Mesodermal cell (in vitro differentiated cells): ENCODE results near the gene CDKN2B-AS1.

Experiments used
- H3K27ac ChIP-seq: 2 replicates; pipeline ENCODE4 v1.7.0; 2013; ENCODE audit warnings: mild to moderate bottlenecking, low read depth, low read length, moderate library complexity; ENCODE audit not compliant: severe bottlenecking
- H3K36me3 ChIP-seq: 2 replicates; pipeline ENCODE4 v1.7.1; 2013; ENCODE audit warnings: mild to moderate bottlenecking, low read length, moderate library complexity; ENCODE audit not compliant: control insufficient read depth, insufficient read depth
- H3K4me1 ChIP-seq: one replicate; pipeline ENCODE4 v1.7.1; 2013; ENCODE audit warnings: mild to moderate bottlenecking, low read length; ENCODE audit not compliant: insufficient read depth, control insufficient read depth, poor library complexity, severe bottlenecking
- H3K4me3 ChIP-seq: 2 replicates; pipeline ENCODE4 v1.7.0; 2013; ENCODE audit warnings: low read length, control low read depth, mild to moderate bottlenecking; ENCODE audit not compliant: insufficient read depth, poor library complexity, severe bottlenecking; ENCODE audit errors: extremely low read depth
- H3K9me3 ChIP-seq: 2 replicates; pipeline ENCODE4 v1.7.1; 2013; ENCODE audit warnings: mild to moderate bottlenecking, low read length, moderate library complexity; ENCODE audit not compliant: control insufficient read depth
- WGBS, 2 experiments: methylation state at CpG; one replicate each; pipeline ENCODE4 v1.1.5; 2013; ENCODE audit warnings: missing lambda C conversion rate in 2 of 2; ENCODE audit not compliant: insufficient coverage in 2 of 2; 5-methylcytosine and 5-hydroxymethylcytosine counted together

CDKN2B-AS1 gene

GRCh38 chr9:22035591-22036011, 41.0 kb downstream of the CDKN2B-AS1 start:
- H3K4me3 ChIP-seq = no peak overlapping the region
- H3K27ac ChIP-seq = no peak overlapping the region
- 87 to 90% methylated on average over 2 of the region's 2 CpGs for WGBS, 2 experiments
- no peaks in the 10 kb centered on the region for H3K36me3 ChIP-seq
- no peaks in the 10 kb centered on the region for H3K9me3 ChIP-seq
- peaks cover 13% of the 10 kb centered on the region for H3K4me1 ChIP-seq

- no CpG with 5 or more reads among the region's 4 CpGs for WGBS, 2 experiments
- H3K4me3 ChIP-seq = no peak overlapping the region
- H3K9me3 ChIP-seq = no peaks in the 10 kb centered on the region
- H3K36me3 ChIP-seq = no peaks in the 10 kb centered on the region
- H3K4me1 ChIP-seq = peaks cover 16% of the 10 kb centered on the region
- H3K27ac ChIP-seq = no peak overlapping the region
Observed at GRCh38 chr9:22036866-22037626, 42.5 kb downstream of the CDKN2B-AS1 start.

- Histone ChIP-seq H3K36me3 (no peaks in the 10 kb centered on the region), H3K27ac (no peak overlapping the region), H3K4me1 (peaks cover 16% of the 10 kb centered on the region), H3K9me3 (no peaks in the 10 kb centered on the region), H3K4me3 (no peak overlapping the region)
- 63% methylated on average over 1 of the region's 2 CpGs; no CpG with 5 or more reads in 1 of the 2 experiments for WGBS, 2 experiments
Observed at GRCh38 chr9:22037954-22038690, 43.5 kb downstream of the CDKN2B-AS1 start.

- H3K4me1 ChIP-seq = peaks cover 16% of the 10 kb centered on the region
Observed at GRCh38 chr9:22039258-22039657, 44.7 kb downstream of the CDKN2B-AS1 start.

GRCh38 chr9:22040760-22041159, 46.2 kb downstream of the CDKN2B-AS1 start:
- Histone ChIP-seq H3K27ac (no peak overlapping the region), H3K36me3 (no peaks in the 10 kb centered on the region), H3K4me3 (no peak overlapping the region), H3K4me1 (peaks cover 21% of the 10 kb centered on the region), H3K9me3 (no peaks in the 10 kb centered on the region)
- WGBS, 2 experiments = 100% methylated on average over 1 of the region's 1 CpG; no CpG with 5 or more reads in 1 of the 2 experiments

More at GRCh38 chr9:22039258-22039657, 44.7 kb downstream of the CDKN2B-AS1 start:
- no peak overlapping the region for H3K27ac ChIP-seq
- no peak overlapping the region for H3K4me3 ChIP-seq
- no peaks in the 10 kb centered on the region for H3K36me3 ChIP-seq
- no peaks in the 10 kb centered on the region for H3K9me3 ChIP-seq
- 100% methylated on average over 1 of the region's 3 CpGs for WGBS, 2 experiments

GRCh38 chr9:22041344-22041743, 46.8 kb downstream of the CDKN2B-AS1 start:
- Histone ChIP-seq H3K4me1 (peaks cover 21% of the 10 kb centered on the region), H3K36me3 (no peaks in the 10 kb centered on the region), H3K4me3 (no peak overlapping the region), H3K9me3 (no peaks in the 10 kb centered on the region), H3K27ac (no peak overlapping the region)
- no CpG with 5 or more reads among the region's 1 CpG for WGBS, 2 experiments

- Histone ChIP-seq H3K27ac (no peak overlapping the region), H3K4me1 (peaks cover 21% of the 10 kb centered on the region), H3K36me3 (no peaks in the 10 kb centered on the region), H3K4me3 (no peak overlapping the region), H3K9me3 (no peaks in the 10 kb centered on the region)
- WGBS, 2 experiments = no CpG with 5 or more reads among the region's 1 CpG
Observed at GRCh38 chr9:22041775-22042174, 47.2 kb downstream of the CDKN2B-AS1 start.

GRCh38 chr9:22043928-22044327, 49.3 kb downstream of the CDKN2B-AS1 start:
- peaks cover 21% of the 10 kb centered on the region for H3K4me1 ChIP-seq
- H3K36me3 ChIP-seq = no peaks in the 10 kb centered on the region
- H3K4me3 ChIP-seq = no peak overlapping the region
- no CpG with 5 or more reads among the region's 3 CpGs for WGBS, 2 experiments
- no peaks in the 10 kb centered on the region for H3K9me3 ChIP-seq
- H3K27ac ChIP-seq = no peak overlapping the region

- no peak overlapping the region for H3K4me3 ChIP-seq
- H3K4me1 ChIP-seq = peaks cover 25% of the 10 kb centered on the region
- no peaks in the 10 kb centered on the region for H3K9me3 ChIP-seq
- no peak overlapping the region for H3K27ac ChIP-seq
- H3K36me3 ChIP-seq = no peaks in the 10 kb centered on the region
Observed at GRCh38 chr9:22044583-22044982, 50.0 kb downstream of the CDKN2B-AS1 start.

GRCh38 chr9:22045423-22045822, 50.8 kb downstream of the CDKN2B-AS1 start:
- Histone ChIP-seq H3K9me3 (no peaks in the 10 kb centered on the region), H3K27ac (no peak overlapping the region), H3K36me3 (no peaks in the 10 kb centered on the region), H3K4me1 (peaks cover 20% of the 10 kb centered on the region), H3K4me3 (no peak overlapping the region)
